OCI-LY7 (cell line): ENCODE results near the gene ZNF516. TPM values are rescaled to one million over a fixed set of nuclear protein-coding genes. Genes with fewer than 3 reads are reported as not detected.

Experiments
- BruUV-seq: library from RNA; stranded (reverse); fragments of 400-500 nt; replicated peaks from 2 replicates; lab custom pipeline; 2021; lab: Mats Ljungman, UMichigan
- CTCF ChIA-PET: fragments of 300-600 bp; sonication (Branson Sonifier 250); formaldehyde crosslinking; loops from one replicate; lab custom pipeline; 2022; ENCODE audit warnings: antibody characterized with exemption; ENCODE audit not compliant: unreplicated experiment; lab: Charles Lee
- POLR2A ChIA-PET: fragments of 300-600 bp; sonication (Branson Sonifier 250); formaldehyde crosslinking; loops from one replicate; lab custom pipeline; 2022; ENCODE audit warnings: antibody characterized with exemption; lab: Charles Lee
- DNase-seq: peaks from one replicate; pipeline ENCODE4 v3.0.0-alpha.2; 2015; ENCODE audit warnings: low spot score
- H2AFZ ChIP-seq: fragments of 200-600 bp; sonication (generic), shearing (Covaris generic); 2 replicates; pipeline ENCODE4 v1.6.1; 2014; ENCODE audit warnings: mild to moderate bottlenecking, antibody characterized with exemption, low read length, moderate library complexity
- H3K27ac ChIP-seq: fragments of 200-600 bp; sonication (generic); 2 replicates; pipeline ENCODE4 v1.5.1; 2014; ENCODE audit warnings: mixed run types, low read depth, mild to moderate bottlenecking, moderate library complexity, low read length, inconsistent platforms; ENCODE audit not compliant: poor library complexity, severe bottlenecking
- H3K36me3 ChIP-seq: fragments of 200-600 bp; sonication (generic); 2 replicates; pipeline ENCODE4 v1.6.1; 2014; ENCODE audit warnings: mild to moderate bottlenecking, antibody characterized with exemption, low read length, moderate library complexity, mixed read lengths; ENCODE audit not compliant: insufficient read depth
- H3K4me1 ChIP-seq: fragments of 200-600 bp; sonication (generic); 2 replicates; pipeline ENCODE4 v1.5.1; 2014; ENCODE audit warnings: mild to moderate bottlenecking, low read length; ENCODE audit not compliant: insufficient read depth, poor library complexity, severe bottlenecking
- H3K4me2 ChIP-seq: fragments of 200-600 bp; sonication (generic); 2 replicates; pipeline ENCODE4 v1.6.1; 2014; ENCODE audit warnings: mild to moderate bottlenecking, low read length
- H3K4me3 ChIP-seq: fragments of 200-600 bp; sonication (generic); 2 replicates; pipeline ENCODE4 v1.5.1; 2014; ENCODE audit warnings: mild to moderate bottlenecking, low read depth, low read length; ENCODE audit not compliant: poor library complexity, severe bottlenecking
- H3K79me2 ChIP-seq: fragments of 200-600 bp; sonication (generic); 2 replicates; pipeline ENCODE4 v1.6.1; 2016; ENCODE audit warnings: low read depth, mild to moderate bottlenecking, low read length, moderate library complexity, mixed read lengths; ENCODE audit not compliant: insufficient read depth
- H3K9me2 ChIP-seq: fragments of 200-600 bp; sonication (generic); 2 replicates; pipeline ENCODE4 v1.6.1; 2016; ENCODE audit warnings: mild to moderate bottlenecking, low read length, mixed read lengths; ENCODE audit not compliant: insufficient read depth
- H3K9me3 ChIP-seq: fragments of 200-600 bp; sonication (generic); 2 replicates; pipeline ENCODE4 v1.6.1; 2014; ENCODE audit warnings: mild to moderate bottlenecking, mixed run types, low read length, mixed read lengths
- H4K20me1 ChIP-seq: fragments of 200-600 bp; sonication (generic); 2 replicates; pipeline ENCODE4 v1.6.1; 2014; ENCODE audit warnings: mild to moderate bottlenecking, antibody characterized with exemption, low read length, moderate library complexity, mixed read lengths; ENCODE audit not compliant: insufficient read depth
- CTCF ChIP-seq: fragments of 200-600 bp; sonication (generic); conservative IDR thresholded peaks from 2 replicates; pipeline ENCODE4 v1.5.1; 2014; ENCODE audit warnings: mild to moderate bottlenecking, antibody characterized with exemption, low read length, moderate library complexity, mixed read lengths
- EZH2phosphoT487 ChIP-seq: fragments of 200-600 bp; sonication (generic); IDR thresholded peaks from 2 replicates; pipeline ENCODE4 v1.6.1; 2018; ENCODE audit warnings: low read depth, borderline replicate concordance, mild to moderate bottlenecking, mixed run types, antibody characterized with exemption, low read length, moderate library complexity, mixed read lengths
- intact Hi-C: fragments of 100-400 bp; cut with micrococcal nuclease; formaldehyde crosslinking; loops from one replicate; pipeline ENCODE4 v1.10.0; 2022; ENCODE audit not compliant: unreplicated experiment
- total RNA-seq, 2 experiments: library from RNA; depleted of rRNA in 1 of 2; stranded (reverse); fragments of >200 nt in 1 of 2; shearing (Covaris generic) in 1 of 2; gene quantifications; 2 replicates each; pipeline ENCODE4 v1.2.3, GENCODE V29; 2014 to 2022

ZNF516 gene
- total RNA-seq, 2 experiments from 2014 or later: 16.2 to 32.3 TPM

GRCh38 chr18:76335859-76336640 is 159.0 kb downstream of the ZNF516 start:
- Histone ChIP-seq H3K36me3 (no peaks in the 10 kb centered on the region), H3K4me1 (no peaks in the 10 kb centered on the region), H3K79me2 (no peaks in the 10 kb centered on the region), H3K4me2 (no peak overlapping the region), H4K20me1 (no peaks in the 10 kb centered on the region), H3K9me3 (no peaks in the 10 kb centered on the region), H3K4me3 (no peak overlapping the region), H3K27ac (no peak overlapping the region), H2AFZ (no peak overlapping the region), H3K9me2 (no peaks in the 10 kb centered on the region)
- intact Hi-C loops: no loop called here
- CTCF ChIA-PET: no interaction called here
- POLR2A ChIA-PET: no interaction called here
- no TSS peak for BruUV-seq
- no peak for TF ChIP-seq CTCF
- TF ChIP-seq EZH2phosphoT487: no peak
- DNase-seq: no peak

- intact Hi-C loops: no loop called here
- no peak for DNase-seq
- Histone ChIP-seq H3K79me2 (no peaks in the 10 kb centered on the region), H3K9me3 (no peaks in the 10 kb centered on the region), H2AFZ (no peak overlapping the region), H3K4me3 (no peak overlapping the region), H3K4me1 (no peaks in the 10 kb centered on the region), H3K36me3 (no peaks in the 10 kb centered on the region), H4K20me1 (no peaks in the 10 kb centered on the region), H3K4me2 (no peak overlapping the region), H3K27ac (no peak overlapping the region), H3K9me2 (no peaks in the 10 kb centered on the region)
- BruUV-seq: no TSS peak
- TF ChIP-seq EZH2phosphoT487 (no peak), CTCF (no peak)
- POLR2A ChIA-PET: no interaction called here
- CTCF ChIA-PET: no interaction called here
Measured at GRCh38 chr18:76328140-76328539, 166.9 kb downstream of the ZNF516 start.

- BruUV-seq: no TSS peak
- no peaks in the 10 kb centered on the region for H3K4me1 ChIP-seq
- no peaks in the 10 kb centered on the region for H3K79me2 ChIP-seq
- no peaks in the 10 kb centered on the region for H3K9me2 ChIP-seq
- no peaks in the 10 kb centered on the region for H3K36me3 ChIP-seq
- TF ChIP-seq EZH2phosphoT487 (no peak), CTCF (no peak)
- H4K20me1 ChIP-seq: no peaks in the 10 kb centered on the region
- ChIA-PET CTCF (no interaction called here), POLR2A (no interaction called here)
- intact Hi-C loops: no loop called here
- no peak overlapping the region for H3K4me2 ChIP-seq
- no peak for DNase-seq
- H3K9me3 ChIP-seq: no peaks in the 10 kb centered on the region
- no peak overlapping the region for H3K4me3 ChIP-seq
- H3K27ac ChIP-seq: no peak overlapping the region
- no peak overlapping the region for H2AFZ ChIP-seq
Measured at GRCh38 chr18:76323891-76324290, 171.2 kb downstream of the ZNF516 start.
